Epidermal melanocyte (primary cell): ENCODE data around the gene SEM1.
"Not testable (repeated sequence)": the region's sequence is repeated elsewhere in the genome, so short reads cannot be mapped to it uniquely, and the experiment has no call there.

ENCODE experiments used
- DNase-seq: peaks from one replicate; pipeline ENCODE4 v3.0.0; 2011; ENCODE audit warnings: low spot score; ENCODE audit not compliant: insufficient read length

SEM1 gene

GRCh38 chr7:96663457-96663856, 46.2 kb downstream of the SEM1 start:
- no peak for DNase-seq

DNA sequence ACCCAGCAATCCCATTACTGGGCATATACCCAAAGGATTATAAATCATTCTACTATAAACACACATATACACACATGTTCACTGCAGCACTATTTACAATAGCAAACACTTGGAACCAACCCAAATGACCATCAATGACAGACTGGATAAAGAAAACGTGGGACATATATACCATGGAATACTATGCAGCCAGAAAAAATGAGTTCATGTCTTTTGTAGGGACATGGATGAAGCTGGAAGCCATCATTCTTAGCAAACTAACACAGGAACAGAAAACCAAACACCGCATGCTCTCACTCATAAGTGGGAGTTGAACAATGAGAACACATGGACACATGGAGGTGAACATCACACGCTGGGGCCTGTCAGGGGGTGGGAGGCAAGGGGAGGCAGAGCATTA, 47.5 kb downstream of the SEM1 start:
- not testable (repeated sequence) for DNase-seq

DNA sequence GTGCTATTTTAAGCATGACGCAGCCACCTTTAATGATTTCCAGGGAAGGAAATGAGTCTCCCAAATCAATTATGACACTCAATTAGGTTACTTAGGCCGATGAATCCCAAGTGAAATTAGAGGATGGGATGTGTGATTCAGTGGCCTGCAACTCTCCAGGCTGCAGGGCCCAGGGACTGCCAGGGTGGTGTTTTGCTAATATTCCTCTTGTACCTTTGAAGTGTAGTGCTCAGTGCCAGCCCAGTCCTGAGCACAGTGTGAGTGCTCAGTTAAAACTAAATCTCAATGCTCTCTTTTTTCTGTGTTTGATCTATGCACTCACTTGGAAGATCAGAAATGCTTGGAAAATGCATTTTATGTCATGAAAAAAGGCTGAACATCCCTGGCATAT, 51.6 kb downstream of the SEM1 start:
- no peak for DNase-seq

DNA sequence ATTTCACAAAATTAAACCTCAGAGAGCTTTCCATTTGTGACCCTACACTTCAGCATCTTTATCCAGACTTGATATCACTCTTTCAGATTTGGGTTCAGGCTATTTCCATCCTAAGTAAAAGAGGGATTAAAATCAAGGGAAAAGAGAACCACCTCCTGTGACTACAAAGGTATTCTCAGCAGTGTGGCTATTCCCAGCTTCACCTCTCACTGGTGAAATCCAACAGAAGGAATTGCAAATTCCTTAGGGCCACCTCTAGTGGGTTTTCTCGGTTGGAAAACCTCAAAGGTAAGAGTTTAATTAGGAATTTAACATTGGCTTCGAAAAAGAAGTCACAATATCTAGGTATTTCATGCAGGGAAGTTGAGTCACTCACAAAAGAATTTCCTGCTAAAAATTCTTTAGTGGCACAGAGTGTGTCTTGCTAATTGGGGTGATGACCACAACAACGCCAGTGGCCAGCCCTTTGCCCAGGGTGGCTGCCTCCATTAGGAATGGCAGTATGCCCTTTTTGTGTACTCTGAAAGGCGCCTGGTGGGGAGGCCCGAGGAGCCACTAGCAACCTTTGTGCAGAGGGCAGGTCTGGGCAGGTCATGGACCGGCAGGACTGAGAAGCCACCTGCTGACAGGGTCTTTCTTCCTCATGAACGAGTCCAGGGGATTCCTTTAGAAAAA, 52.2 kb downstream of the SEM1 start:
- no peak for DNase-seq

GRCh38 chr7:96655956-96656355, 53.7 kb downstream of the SEM1 start:
- DNase-seq: no peak

DNA sequence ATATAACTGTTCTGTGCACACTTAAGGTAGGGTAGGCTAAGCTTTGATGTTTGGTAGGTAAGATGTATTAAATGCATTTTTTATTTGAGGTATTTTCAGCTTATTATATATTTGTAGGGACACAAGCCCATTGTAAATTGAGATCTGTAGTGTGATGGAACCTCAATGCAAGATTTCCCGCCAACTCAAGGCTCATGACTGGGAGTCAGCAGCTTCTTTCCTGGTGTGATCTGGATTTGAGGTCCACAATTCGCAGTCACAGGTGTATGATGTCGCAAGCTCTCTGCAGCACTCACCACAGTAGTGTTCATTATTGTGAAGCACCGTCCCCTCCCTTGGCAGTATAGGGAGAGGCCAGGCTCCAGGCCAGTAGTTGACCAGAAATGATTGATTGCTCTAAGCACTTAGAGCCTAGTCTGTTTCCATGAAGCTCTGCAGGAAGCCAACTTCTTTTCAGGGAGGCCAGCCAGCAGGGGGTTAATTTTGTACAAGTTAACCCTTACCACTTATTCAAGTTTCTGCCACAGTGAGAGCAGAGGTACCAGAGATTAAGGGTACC, 54.9 kb downstream of the SEM1 start:
- DNase-seq: no peak

DNA sequence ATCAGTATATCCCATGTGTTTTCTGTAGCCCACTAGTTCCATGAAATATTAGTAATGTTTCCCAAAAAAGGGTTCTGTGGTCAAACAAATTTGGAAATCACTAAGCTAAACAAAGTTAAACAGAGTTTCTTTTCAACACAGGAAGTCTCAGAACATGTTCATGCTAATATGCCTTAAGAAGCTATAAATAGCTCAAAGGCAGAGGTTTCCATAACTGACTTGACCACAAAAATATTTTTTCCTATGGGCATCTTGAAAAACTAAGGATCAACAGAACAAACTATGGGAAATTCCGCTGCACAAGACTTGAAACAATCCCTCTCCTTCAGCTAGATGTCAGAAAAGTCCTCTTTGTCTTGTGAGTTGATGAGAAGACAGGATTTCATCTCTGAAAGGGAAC, 59.7 kb downstream of the SEM1 start:
- DNase-seq: peak; percentile 48

- no peak for DNase-seq
Observed at GRCh38 chr7:96648784-96649183, 60.9 kb downstream of the SEM1 start.

GRCh38 chr7:96647733-96648132, 61.9 kb downstream of the SEM1 start:
- DNase-seq: no peak

DNA sequence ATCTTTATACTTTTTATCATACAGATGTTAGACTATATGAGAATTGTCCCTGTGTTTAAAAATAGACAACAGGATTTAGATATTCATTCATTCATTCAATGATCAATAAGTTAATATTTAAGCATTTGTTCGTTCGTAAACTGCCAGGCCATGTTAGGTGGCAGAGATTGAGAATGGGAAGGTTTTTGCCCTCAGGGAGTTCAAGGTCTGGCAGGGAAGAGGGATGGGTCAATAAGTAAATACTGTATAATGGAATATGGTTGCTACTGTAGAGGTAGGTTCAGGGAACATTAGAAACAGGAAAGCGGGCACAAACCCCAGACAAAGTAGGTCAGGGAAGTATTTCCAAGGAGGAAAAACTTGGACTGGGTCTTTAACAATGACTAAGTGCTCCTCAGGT, 64.6 kb downstream of the SEM1 start:
- DNase-seq: no peak

- DNase-seq: not testable (repeated sequence)
Observed at GRCh38 chr7:96643436-96643835, 66.2 kb downstream of the SEM1 start.

- no peak for DNase-seq
Observed at GRCh38 chr7:96640054-96640453, 69.6 kb downstream of the SEM1 start.
